Glutamatergic neuron (in vitro differentiated cells): Measurements from ENCODE around the gene TCERG1. TPM values are rescaled to one million over a fixed set of nuclear protein-coding genes. Genes with fewer than 3 reads are reported as not detected.
"Not testable (repeated sequence)": the region's sequence is repeated elsewhere in the genome, so short reads cannot be mapped to it uniquely, and the experiment has no call there.

Experiments used
- DNase-seq: peaks from one replicate; pipeline ENCODE4 v3.0.0; 2022
- H3K27ac Mint-ChIP-seq: one replicate; pipeline ENCODE4 v1.8.0; 2020; ENCODE audit warnings: mild to moderate bottlenecking, mixed read lengths, inconsistent platforms; ENCODE audit not compliant: unreplicated experiment
- H3K27me3 Mint-ChIP-seq: one replicate; pipeline ENCODE4 v1.8.0; 2020; ENCODE audit warnings: mild to moderate bottlenecking, moderate library complexity, mixed read lengths, inconsistent platforms; ENCODE audit not compliant: unreplicated experiment
- H3K36me3 Mint-ChIP-seq: one replicate; pipeline ENCODE4 v1.8.0; 2020; ENCODE audit warnings: mild to moderate bottlenecking, mixed read lengths, inconsistent platforms; ENCODE audit not compliant: unreplicated experiment
- H3K4me1 Mint-ChIP-seq: one replicate; pipeline ENCODE4 v1.8.0; 2020; ENCODE audit warnings: mild to moderate bottlenecking, low read depth, mixed read lengths, inconsistent platforms; ENCODE audit not compliant: unreplicated experiment
- H3K4me3 Mint-ChIP-seq: one replicate; pipeline ENCODE4 v1.8.0; 2020; ENCODE audit warnings: mild to moderate bottlenecking, mixed read lengths, inconsistent platforms; ENCODE audit not compliant: unreplicated experiment
- H3K9me3 Mint-ChIP-seq: one replicate; pipeline ENCODE4 v1.8.0; 2020; ENCODE audit warnings: mild to moderate bottlenecking, moderate library complexity, mixed read lengths, inconsistent platforms; ENCODE audit not compliant: unreplicated experiment
- total RNA-seq: library from RNA; stranded (reverse); fragmentation: NEBNext Ultra II Directional; extraction: Animal tissue kit (Norgen Biotek cat#: 25700); gene quantifications from one replicate; pipeline ENCODE4 v1.2.1, GENCODE V29; 2021; ENCODE audit not compliant: unreplicated experiment
- TF ChIP-seq, protein P1 (sequence below): fragments of 200-600 bp; sonication (generic); IDR thresholded peaks from one replicate; pipeline ENCODE4 v1.5.0; 2021; ENCODE audit not compliant: partially characterized antibody, unreplicated experiment

TCERG1 gene
- total RNA-seq, 1 donor from 2014 or later = 122 TPM

DNA sequence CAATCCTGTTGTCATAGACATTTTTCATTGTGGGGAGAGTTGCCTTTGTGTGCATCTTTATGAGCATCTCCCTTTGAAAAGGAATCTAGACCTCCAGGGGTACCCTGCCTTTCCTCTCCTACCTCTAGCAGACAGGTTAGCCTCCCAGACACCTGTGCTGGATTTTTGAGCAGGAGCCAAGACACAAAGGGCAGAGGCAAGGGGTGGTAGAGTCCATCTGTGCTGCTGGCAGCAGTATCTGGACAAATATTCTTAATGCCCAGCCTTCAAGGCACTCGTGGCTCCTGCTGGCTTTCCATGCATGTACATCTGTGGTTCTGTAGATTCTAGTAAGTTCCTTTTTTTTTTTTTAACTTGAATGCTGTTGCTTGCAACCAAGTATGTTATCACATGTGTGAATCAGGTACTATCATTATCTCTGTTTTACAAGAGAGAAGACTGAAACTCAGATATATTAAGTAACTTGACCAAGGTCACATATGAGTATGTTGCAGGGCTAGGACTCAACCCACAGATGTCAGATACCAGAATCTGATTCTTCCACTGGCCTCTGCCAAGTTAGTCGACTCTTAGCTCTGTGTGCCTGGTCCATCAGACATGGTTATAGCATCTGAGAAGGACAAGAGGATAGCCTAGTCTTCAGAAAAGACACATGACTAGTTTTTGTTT is 101.8 kb downstream of the TCERG1 start:
- Mint-ChIP-seq H3K9me3 (no peaks in the 10 kb centered on the region), H3K4me3 (no peak overlapping the region), H3K27ac (no peak overlapping the region), H3K27me3 (no peaks in the 10 kb centered on the region), H3K4me1 (peaks cover 7% of the 10 kb centered on the region), H3K36me3 (no peaks in the 10 kb centered on the region)
- no peak for DNase-seq
- TF ChIP-seq, protein P1, sequence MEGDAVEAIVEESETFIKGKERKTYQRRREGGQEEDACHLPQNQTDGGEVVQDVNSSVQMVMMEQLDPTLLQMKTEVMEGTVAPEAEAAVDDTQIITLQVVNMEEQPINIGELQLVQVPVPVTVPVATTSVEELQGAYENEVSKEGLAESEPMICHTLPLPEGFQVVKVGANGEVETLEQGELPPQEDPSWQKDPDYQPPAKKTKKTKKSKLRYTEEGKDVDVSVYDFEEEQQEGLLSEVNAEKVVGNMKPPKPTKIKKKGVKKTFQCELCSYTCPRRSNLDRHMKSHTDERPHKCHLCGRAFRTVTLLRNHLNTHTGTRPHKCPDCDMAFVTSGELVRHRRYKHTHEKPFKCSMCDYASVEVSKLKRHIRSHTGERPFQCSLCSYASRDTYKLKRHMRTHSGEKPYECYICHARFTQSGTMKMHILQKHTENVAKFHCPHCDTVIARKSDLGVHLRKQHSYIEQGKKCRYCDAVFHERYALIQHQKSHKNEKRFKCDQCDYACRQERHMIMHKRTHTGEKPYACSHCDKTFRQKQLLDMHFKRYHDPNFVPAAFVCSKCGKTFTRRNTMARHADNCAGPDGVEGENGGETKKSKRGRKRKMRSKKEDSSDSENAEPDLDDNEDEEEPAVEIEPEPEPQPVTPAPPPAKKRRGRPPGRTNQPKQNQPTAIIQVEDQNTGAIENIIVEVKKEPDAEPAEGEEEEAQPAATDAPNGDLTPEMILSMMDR = no peak

DNA sequence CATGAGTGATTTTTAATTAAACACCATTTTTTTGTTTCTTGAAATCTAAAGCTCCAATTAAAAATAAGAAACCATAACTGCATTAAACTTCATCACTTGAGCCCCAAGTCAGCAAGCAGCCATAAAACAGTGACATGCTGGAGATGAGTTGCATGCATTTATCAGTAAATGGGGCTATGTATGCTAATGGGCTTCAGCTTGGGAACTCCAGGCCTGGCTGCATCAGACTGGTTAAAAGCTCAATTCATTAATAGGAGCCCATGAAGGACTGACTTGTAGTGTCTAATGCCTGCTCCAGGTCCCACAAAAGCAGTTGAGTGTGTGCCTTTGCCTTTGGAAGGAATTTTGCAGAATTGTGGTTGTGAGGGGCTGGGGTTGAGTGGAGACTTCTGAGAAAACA is 102.5 kb downstream of the TCERG1 start:
- TF ChIP-seq, protein P1 = no peak
- H3K9me3 Mint-ChIP-seq = no peaks in the 10 kb centered on the region
- no peaks in the 10 kb centered on the region for H3K36me3 Mint-ChIP-seq
- H3K4me3 Mint-ChIP-seq = no peak overlapping the region
- H3K27ac Mint-ChIP-seq = no peak overlapping the region
- H3K4me1 Mint-ChIP-seq = peaks cover 7% of the 10 kb centered on the region
- no peak for DNase-seq
- no peaks in the 10 kb centered on the region for H3K27me3 Mint-ChIP-seq

DNA sequence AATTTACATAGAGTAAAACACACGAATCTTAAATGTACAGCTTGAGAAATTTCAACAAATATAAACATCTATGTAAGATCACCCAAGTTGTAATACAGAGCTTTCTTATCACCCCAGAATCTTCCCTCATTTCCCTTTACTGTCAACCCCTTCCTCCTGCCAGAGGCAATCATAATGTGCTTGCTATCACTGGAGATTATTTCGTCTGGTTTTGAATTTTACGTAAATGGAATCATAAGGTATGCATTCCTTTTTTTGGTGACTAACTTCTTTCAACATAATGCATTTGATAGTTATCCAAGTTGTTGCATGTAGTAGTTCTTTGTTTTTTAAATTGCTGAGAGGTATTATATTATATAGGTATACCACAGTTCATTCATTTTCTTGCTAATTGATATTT is 106.3 kb downstream of the TCERG1 start:
- peaks cover 2% of the 10 kb centered on the region for H3K9me3 Mint-ChIP-seq

DNA sequence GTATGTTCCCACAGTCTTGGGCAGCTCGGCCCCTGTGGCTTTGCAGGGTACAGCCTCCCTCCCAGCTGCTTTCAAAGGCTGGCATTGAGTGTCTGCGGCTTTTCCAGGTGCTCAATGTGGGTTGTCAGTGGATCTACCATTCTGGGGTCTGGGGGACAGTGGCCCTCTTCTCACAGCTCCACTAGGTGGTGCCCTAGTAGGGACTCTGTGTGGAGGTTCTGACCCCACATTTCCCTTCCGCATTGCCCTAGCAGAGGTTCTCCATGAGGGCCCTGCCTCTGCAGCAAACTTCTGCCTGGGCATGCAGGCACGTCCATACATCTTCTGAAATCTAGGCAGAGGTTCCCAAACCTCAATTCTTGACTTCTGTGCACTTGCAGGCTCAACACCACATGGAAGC is 109.8 kb downstream of the TCERG1 start:
- H3K9me3 Mint-ChIP-seq, H3K27me3 Mint-ChIP-seq, H3K36me3 Mint-ChIP-seq, H3K4me1 Mint-ChIP-seq, H3K4me3 Mint-ChIP-seq, H3K27ac Mint-ChIP-seq, DNase-seq: not testable (repeated sequence)

More for the DNA sequence above, 106.3 kb downstream of the TCERG1 start:
- H3K27me3 Mint-ChIP-seq = no peaks in the 10 kb centered on the region
- peaks cover 10% of the 10 kb centered on the region for H3K36me3 Mint-ChIP-seq
- H3K27ac Mint-ChIP-seq = no peak overlapping the region
- TF ChIP-seq, protein P1 = no peak
- no peak overlapping the region for H3K4me3 Mint-ChIP-seq
- peaks cover 6% of the 10 kb centered on the region for H3K4me1 Mint-ChIP-seq
- DNase-seq = no peak

DNA sequence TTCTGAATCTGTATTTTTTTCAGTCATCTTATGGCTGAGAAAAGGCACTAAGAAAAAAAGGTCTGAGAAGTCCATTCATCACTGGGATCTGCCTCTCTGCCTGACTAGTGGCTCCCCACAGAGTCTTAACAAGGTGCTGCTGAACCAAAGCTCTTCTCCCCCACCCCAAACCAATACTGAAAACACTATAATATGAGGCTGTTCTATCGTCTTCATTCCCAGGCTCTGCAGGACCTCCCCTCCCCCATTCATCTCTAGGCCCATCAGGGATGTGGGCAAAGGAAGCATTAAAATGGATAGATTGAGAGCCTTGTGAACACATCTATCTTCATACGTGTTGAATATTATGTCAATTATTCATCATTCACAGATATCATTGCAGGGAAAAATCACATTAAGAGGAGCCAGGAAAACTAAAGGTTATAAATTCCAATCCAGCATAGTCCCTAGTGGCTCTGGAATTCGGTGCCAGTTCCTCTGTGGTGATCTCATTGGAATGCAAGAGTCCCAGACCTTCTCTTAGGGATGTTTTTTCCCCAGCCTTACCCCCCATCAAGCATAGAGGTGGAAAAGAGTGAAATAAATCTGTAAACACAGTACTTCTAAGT is 113.2 kb downstream of the TCERG1 start:
- TF ChIP-seq, protein P1 = no peak
- Mint-ChIP-seq H3K36me3 (peaks cover 10% of the 10 kb centered on the region), H3K9me3 (peaks cover 2% of the 10 kb centered on the region), H3K4me1 (peaks cover 5% of the 10 kb centered on the region), H3K4me3 (no peak overlapping the region), H3K27ac (no peak overlapping the region), H3K27me3 (no peaks in the 10 kb centered on the region)
- DNase-seq = no peak

Other genes with a start within 250 kb of the TCERG1 start
- gene RBM27, start 243.7 kb upstream of the TCERG1 start, total RNA-seq = 20.8 TPM
- gene POU4F3, start 108.5 kb upstream of the TCERG1 start, total RNA-seq = 9.5 TPM
- gene GPR151, start 68.9 kb downstream of the TCERG1 start, total RNA-seq = not detected